CD4-positive, alpha-beta T cell treated with Interleukin-21 for 1 hour (primary cell): ENCODE measurements around the gene LEMD1.
"Not testable (repeated sequence)": the region's sequence is repeated elsewhere in the genome, so short reads cannot be mapped to it uniquely, and the experiment has no call there.

Experiments
- DNase-seq: peaks from one replicate; pipeline ENCODE4 v3.0.0-alpha.2; 2020

The LEMD1 gene

DNA sequence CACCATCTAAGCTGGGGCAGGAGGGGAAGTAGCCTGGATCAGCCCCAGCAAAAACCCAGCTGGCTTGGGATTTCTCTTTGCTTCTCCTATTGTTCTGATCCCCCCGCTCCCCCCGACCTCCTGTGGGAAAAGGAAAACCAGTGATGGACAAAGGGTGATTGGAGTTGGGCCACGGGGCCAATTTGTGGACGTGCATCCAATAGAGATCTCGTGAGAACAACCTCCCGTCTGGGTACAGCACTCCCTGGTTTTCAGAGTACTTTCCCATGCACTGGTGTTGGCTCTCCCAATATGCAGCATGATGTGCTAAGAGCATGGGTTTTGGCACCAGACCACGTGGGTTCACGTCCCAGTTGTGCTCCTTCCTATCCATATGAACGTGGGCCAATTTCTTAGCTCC is 25.0 kb upstream of the LEMD1 start:
- no peak for DNase-seq

DNA sequence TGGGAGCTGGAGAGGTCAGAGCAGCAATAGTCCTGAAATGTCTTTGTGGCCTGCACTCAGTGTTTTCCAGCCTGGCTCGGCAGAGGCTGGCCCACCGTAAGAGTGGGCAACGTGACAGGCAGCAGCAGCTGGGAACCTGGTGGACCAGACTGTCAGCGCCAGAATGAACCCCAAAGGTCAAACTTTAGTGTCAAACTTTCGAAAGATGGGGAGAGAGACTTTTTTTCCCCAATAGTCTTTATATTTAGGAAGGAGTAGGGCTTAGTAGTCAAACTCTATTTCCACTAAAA is 23.7 kb upstream of the LEMD1 start:
- DNase-seq, result no peak

DNA sequence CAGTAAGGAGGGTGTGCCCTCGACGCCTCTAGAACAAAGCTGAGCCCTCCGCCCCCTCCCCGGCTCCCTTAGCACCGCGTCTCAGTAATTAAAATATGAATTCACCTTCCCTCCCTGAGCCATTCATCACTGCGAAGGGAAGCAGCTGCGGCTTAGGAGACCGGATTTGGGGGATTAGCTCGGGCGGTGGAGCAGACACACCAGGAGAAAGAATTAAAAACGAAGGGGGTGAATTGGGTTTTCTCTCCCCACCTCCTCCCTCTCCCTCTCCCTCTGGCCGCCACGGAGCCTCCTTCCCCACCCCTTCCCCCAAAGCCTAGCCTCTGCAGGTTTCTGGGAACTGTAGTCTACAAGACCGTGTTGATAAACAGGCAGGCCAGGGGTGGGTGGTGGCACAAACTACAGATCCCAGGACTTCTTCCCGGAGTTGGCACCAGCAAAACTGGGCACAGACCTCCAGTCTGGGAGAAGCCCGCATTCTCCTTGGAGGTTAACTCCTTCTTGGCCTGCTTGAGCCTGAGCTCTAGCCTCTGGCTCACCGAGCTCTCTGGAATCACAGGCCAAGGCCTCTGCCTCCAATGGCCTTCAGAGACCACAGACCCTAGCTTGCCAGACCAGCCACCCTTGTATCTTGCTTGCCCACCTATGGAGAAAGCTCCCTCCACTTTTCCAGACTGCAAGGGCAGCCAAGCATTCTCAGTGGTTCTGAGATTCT is 23.2 kb upstream of the LEMD1 start:
- no peak for DNase-seq

DNA sequence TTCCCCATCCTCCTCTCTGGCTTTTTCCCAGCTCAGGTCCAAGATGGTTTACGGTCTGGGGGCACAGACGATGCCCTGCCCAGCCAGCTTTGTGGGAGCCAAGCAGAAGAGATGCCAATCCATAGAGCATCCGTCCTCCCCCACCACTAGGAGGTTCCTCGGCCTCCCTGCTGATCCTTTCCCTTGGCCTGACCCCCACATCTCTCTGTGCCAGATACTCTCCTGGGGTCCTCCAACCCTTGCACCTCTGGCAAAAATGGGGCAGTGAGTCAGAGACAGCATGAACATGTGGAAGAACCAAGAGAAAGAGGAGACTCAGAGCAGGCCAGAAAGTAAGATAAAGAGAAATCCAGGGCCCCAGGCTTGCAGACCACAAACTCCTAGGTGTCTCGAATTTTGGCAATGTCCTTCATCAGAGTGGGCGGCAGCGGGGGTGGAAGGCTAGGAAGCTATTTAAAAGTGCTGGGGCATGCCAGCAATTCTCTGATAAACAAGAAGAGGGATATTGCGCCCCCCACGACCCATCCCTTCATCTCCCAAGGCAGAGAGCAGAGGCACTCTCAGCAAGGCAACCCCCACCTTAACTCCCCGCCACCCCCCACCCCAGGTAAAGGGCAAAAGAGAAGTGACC is 22.6 kb upstream of the LEMD1 start:
- no peak for DNase-seq

DNA sequence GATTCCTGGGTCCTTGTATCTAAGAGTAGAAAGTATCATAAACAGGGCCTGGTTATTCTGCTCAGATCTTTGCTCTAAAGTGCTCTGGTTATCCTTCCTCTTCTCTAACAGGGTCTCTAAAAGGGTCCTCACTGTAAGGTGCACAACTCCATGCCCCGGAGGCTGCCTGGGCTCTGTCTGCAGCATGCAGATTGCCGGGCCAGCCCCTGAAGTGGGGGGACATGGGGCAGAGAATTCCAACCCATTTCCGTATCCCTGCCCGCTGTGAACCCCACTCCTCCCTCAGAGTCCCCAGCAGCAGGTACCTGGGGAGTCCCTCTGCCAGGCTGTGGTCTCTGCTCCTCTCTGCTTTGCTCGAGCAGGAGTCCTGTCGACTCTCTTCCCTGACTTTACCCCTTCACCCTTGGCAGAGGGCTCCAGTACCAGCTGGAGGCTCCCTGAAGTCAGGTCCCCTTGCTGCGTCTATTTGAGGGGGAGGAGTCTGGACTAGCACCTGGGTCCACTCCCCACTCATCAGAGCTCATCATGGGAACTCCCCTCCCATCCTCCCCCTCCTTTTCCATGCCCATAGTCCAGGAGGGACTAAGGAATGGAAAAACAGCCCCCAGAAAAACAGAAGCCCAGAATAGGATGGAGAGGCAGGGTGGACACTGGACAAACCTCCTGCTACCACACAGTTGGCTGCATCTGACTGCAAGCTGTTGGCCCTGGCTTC is 21.9 kb upstream of the LEMD1 start:
- DNase-seq, result no peak

DNA sequence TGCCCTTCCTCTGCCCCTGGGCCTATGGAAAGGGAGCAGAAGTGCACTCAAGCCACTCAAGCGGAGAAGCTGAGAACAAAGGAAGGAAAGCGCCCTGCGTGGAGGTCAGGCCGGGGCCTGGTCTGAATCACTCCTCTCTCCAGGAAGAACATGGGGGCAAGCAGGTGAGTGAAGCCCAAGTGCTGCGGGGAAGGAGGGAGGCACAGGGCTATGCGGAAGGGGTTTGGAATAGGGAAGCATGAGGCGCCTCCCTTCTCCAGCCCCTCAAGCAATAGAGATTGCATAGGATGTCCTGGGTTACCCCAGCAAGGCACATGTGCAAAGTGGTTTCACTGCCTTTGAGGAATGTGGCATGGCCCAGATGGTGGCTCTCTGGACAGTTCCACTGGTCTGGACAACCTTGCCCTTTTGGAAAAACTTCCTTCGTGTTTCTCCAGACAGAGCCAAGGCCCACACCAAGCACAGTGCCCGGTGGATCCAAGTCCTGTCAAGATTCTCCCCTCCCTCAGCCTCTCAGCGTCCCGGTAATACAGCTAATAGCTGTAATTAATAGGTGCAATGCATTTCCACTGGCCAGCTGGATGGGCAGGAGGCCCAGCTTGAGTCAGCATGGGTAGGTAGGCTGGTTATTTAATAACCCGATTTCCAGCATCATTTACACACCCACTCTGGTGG is 20.3 kb upstream of the LEMD1 start:
- no peak for DNase-seq

DNA sequence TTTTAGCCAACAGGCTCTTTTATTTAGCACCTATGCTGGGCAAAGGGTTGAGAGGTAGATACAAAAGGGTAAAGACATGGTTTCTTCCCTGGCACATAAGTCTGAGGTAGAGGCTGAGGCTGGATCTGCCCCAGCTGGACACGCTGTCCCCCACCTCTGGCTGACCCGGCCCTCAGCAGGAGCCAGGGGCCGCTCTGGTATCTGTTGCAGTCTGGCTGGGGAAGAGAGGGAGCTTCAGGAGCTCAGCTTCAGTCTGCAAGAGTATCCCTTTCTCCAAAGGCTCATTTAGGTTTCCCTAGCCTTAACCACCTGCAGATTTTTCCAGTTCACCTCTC is 19.8 kb upstream of the LEMD1 start:
- no peak for DNase-seq

DNA sequence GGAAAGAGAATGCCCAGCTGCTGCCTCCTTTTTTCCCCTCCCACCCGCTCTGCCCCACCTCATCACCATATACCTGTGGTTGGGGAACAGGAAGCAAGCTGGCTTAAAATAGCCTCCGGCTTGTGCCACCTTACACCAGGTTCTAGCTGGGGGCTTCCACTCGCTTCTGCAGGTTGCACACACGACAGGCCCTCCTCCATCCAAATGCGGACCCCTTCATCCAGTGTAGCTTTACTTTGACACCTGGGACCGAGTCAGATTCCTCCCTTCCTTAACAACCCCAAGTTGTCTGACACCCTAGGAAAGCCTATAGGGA is 19.4 kb upstream of the LEMD1 start:
- DNase-seq, result no peak

DNA sequence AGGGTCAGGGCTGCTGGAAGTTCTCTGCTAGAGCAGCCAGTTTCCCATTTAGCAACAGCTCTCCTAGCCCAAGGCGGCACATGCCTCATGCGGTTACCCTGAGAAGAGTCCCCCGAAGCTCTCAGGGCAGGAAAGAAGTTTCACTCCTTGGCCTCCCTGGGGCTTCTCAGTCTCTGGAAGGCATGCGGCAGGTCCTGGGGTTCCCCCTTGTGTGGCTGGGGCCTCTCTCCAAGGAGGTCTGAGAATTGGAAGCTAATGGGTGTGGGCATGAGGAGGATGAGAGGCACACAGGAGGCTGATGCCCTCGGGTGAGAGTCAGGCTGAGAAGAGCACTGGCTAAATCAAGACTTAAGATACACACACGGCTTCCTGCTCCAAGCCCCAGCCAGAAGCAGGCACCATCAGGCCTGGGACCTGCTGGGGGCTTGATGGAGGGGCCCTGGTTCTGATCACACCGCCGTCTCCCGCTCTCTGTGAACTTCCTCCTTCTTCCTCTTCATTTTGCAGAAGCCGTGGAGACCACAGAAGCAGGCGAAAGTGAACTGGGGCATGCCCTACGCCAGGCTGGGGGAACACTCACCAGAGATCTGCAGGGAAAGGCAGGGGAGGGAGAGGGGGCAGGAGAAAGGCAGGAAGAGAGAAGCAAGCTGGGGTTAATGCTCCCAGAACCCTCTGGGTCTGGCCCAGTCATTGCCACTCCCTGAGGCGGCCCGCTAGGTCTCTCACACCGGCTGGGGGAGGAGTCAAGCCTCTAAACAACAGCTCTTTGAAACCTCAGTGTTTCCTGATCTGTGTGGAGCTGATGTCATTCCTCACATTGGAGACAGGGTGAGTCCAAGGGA is 18.8 kb upstream of the LEMD1 start:
- DNase-seq, result peak; percentile 72

DNA sequence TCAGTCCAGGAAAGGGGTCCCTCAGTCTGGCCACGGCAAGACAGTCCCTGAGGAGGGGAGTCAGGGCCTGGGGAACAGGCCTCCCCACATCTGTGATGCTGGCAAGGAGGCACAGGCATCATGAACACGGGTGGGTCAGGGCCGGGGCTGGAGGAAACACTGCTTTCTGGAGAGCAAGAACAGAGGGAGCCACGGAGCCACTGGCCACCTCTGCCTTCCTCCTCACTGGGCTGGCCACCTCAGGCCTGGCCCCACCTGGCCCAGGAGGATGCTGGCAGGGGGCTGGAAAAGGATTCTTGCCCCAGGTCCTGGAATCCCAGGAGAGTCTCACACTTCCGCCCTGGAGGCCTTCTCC is 18.2 kb upstream of the LEMD1 start:
- no peak for DNase-seq

DNA sequence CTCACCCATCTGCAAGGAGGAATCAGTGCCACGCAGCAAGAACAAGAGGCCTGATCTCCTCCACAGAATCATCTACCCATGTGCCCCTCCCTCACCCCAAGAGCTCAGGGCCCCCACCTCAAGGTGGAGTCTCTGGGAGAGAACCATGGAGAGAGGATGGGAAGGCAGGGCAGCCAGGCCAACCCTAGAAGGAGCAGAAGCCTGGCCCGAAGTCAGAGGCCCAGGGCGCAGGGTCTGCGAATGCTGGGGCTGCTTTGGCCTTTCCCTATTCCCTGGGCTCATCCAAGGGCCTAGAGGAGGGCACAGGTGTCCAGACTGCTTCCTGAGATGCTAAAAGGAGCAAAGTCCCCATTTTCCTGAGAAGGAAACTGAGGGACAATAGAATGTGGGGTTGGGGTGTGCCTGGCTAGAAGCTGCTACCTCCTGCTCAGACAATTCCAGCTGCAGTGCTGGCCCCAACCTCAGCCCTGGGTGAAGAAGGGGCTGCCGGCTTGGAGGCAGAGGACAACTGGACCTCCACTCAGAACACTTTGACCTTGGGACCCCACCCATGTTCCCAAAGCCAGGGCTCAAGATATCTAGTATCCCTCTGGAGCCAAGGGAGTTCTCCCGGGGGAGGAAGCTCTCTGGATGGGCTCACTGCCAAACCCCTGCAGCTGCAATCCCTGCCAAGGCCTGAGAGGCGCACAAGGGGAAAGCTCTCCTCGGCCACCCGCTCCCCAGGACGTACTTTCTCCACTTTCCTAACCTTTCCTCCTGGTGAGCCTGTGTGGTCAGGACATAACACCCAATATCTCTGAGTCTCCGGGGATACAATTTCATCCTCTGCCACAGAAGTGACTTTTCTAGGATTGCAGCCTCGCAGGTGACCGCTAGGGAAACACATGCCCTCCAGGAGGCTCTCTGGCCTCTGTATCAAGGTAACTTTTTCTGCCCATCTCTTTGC is 16.6 kb upstream of the LEMD1 start:
- no peak for DNase-seq

DNA sequence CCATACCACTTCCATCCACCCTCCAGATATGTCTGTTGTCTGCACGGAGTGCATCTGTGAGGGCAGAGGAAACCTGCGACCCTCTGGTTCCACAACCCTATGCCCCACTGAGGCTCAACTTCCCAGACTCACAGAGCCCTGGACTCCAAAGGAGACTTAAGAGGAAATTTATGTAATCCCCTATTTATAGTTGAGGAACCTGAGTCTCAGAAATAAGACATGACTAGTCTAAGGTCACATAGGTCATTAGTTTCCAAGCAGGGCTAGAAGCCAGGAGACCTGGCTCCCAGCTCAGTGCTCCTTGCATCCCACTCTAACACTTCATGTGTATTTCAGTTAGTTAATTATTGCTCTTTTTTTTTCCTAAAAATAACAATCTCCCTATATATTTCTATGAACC is 15.7 kb upstream of the LEMD1 start:
- DNase-seq, result no peak

DNA sequence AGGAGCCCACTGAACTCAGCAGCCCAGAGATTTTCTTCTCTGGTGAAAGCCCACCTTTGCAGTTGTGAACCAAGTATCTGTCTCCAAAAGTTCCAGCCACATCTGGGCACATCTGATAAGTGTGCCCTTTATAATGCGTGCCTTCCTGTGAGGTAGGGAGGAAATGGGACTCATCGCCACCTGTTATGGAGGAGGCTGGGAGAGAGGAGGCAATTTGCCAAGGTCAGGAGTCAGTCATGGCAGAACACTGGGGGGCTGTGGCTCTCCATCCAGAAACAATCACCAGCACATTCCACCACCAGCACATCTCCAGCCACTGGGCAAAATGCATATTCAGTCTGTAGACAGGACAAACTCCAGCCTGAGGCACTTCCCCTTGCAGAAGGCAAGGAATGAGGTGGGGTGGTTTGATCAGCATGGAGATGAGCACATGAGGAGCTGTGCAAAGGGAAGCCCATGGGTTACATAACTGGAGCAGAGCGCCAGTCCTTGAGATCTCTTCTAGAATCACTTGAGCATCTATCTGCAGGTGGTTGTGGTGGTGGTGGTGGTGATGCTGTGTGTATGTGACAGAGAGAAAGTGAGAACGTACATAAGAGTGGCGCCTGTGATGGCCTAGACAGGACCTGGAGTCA is 15.0 kb upstream of the LEMD1 start:
- no peak for DNase-seq

DNA sequence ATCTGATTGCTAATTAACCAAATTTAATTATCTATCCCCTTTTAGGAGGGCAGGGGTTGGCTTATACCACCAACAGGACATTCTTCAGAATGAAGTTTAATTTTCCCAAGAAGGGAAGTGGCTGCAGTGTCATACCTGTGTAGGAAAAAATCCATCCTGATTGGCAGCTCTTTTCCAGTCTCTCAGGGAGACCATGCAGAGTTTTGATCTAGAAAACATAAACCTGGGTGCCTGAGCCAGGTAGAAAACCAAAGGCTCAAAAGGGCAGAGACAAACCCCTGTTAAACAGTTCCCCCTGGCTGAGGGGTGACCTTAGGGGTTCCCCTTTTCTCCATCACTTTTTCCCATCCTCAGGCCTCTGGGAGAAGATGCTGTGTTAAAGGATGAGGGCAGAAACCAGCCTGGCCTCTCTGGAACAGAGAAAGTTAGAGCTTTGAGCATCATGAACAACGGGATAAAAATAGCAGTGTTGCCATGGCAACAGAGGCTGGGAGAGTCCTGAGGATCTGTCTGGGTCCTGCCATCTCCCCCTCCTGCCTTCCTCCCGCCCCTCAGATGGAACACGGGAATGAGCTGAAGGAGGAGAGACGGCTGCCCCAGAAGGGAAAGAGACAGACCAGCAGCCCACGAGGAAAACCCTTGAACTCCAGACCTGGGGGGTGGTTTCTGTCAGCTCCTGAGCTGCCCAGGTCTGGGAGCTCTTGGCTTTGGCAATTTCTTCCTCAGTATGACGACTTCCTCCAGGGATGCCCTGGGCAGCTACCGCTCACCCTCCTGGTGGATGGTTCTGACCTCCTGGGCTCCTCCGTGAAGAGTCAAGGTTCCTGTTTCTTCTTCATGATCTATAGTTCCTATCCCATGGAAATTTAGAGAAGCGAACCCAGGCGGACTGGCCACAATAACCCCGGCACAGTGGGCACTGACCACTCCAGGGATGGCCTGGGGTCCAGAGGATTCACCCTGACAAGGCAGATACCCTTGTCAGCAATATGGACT is 14.0 kb upstream of the LEMD1 start:
- no peak for DNase-seq

DNA sequence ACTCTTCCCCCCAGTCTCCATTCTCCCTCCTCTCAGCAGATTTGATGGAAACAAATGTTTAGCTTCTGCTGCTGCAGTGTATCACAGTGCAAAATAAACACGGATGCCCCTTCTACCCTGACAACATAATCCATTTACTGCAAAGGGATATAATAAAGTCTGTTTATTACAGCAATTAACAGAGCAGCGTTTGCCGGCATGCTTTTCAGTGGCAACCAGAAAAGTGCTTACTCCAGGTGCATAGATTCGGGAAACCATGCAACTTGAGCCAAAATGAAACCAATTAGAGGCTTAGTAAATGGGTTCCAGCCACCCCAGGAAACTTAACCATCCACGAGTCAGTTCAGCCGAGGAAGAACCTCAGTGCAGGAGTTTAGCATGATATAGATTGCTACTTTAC is 12.9 kb upstream of the LEMD1 start:
- no peak for DNase-seq

DNA sequence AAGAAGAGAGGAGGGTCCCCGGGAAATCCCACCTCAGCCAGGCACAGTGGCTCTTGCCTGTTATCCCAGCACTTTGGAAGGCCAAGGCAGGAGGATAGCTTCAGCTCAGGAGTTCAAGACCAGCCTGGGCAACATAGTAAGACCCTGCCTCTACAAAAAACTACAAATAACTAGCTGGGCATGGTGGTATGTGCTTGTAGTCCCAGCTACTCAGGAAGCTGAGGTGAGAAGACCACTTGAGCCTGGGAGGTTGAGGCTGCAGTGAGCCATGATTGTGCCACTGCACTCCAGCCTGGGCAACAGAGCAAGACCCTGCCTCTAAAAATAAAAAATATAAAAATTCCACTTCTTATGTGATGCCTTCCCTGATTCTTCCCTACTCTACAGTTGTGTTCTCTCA is 10.8 kb upstream of the LEMD1 start:
- DNase-seq, result not testable (repeated sequence)

DNA sequence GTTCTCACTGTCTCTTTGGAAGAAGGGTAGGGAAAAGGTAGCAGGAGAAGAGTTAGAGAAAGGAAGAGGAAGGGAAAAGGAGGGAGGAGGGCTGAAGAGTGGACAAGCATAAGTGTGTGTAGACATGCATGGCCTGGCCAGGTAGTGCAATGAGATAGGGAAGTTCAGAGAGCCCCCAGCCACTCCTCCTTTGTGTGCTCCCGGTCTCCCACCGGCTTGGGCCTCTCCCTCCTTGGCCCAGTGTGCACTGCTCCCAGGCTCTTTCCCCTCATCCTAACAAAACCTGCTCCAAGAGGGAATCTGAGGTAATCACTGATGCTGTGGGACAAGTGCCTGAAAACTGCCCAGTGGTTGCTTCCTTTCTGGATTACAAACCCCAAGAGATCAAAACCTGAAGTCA is 10.3 kb upstream of the LEMD1 start:
- DNase-seq, result no peak

DNA sequence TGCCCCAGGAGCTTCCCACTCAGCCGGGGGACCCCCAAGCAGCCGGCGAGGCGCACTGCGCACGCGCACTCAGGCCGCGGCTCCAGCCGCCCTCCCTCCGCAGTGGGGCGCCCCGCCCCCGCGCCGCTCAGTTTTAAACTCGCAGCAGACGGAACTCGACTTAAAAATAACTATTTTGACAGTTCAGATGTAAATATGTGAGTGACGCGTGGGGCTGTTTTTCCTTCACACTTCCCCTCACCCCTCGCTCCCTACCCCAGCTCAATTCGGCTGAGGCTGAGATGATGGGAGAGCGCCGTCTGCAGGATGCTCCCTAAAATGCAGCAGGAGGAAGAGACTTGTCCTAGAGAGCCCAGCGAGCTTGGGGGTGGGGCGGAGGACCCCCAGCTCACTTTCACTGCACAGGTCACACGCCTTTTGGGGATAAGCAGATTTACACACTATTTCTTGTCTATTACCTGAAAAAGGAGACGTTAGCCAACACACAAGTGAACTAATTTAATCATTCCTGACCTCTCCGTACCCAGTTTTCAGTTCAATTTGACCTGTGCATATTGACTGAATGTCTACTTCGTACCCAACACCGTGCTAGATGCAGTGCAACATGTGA is 8.9 kb upstream of the LEMD1 start:
- peak; percentile 59 for DNase-seq

DNA sequence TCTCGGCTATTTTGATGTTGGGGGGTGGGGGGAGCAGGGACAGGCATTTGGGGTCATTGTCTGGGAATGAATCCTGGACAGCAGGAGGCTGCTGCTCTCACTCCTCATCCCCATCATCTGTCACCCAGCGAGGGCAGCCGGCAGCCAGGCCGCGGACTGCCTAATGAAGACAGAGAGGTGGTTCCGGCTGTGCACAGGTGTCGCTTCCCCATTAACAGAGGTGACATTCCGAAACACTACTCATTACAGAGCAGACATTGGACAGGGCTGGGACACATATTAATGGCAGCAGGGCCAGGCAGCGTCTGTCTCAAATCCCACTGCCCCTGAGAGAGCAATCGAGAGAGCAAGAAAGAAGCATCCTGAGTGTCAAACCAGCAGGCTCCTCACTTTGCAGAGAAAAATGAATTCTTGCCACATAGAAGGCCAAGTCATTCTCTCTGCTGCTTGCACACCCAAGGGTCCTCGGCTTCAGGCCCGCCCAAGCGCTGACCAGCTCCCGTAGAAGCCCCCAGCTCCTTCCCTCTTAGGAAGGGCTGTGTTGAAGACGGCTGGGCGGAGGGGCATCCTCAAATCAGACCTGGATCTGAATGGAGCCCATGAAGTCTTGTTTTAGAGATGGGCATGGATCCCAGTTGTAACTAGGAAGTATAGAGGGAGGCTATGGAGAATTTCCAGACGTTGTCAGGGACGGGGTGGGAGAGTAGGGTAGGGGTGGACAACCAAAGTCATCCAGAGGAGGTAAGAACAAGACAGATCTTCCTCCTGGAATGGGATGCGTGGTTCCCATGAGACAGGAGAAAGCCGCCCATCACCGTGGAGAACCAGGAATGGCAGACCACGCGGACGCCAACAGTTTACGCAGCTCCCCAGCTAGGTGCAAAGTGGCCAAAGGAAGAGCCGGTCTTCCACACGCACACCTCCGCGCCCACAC is 8.2 kb upstream of the LEMD1 start:
- DNase-seq, result no peak
